ENCODE data around the gene CPM.
A peak's percentile ranks its signal among the peaks of the same experiment; 100 is the strongest.

Gene CPM

GRCh38 chr12:68932961-68933893 is at the start of gene CPM:
TSS of gene CPM (minus strand) at chr12:68933171. CDS start at chr12:68932837, 334 bp downstream.
- DNase-seq, result no peak

- DNase-seq, result no peak
These were observed 48.5 kb upstream of the CPM start for GRCh38 chr12:68981516-68981915.

- DNase-seq, result no peak
These were observed 47.7 kb upstream of the CPM start for GRCh38 chr12:68980476-68981212.

GRCh38 chr12:68978678-68979077 is 45.7 kb upstream of the CPM start:
- no peak for DNase-seq

- no peak for DNase-seq
These were observed 45.1 kb upstream of the CPM start for GRCh38 chr12:68977909-68978610.

- DNase-seq, result no peak
These were observed 44.4 kb upstream of the CPM start for GRCh38 chr12:68977335-68977734.

GRCh38 chr12:68976395-68976841 is 43.4 kb upstream of the CPM start:
- no peak for DNase-seq

- DNase-seq, result no peak
These were observed 42.8 kb upstream of the CPM start for GRCh38 chr12:68975811-68976210.

GRCh38 chr12:68972595-68972994 is 39.6 kb upstream of the CPM start:
- no peak for DNase-seq

- DNase-seq, result peak; percentile 31
These were observed 38.4 kb upstream of the CPM start for GRCh38 chr12:68971404-68971803.

GRCh38 chr12:68970951-68971350 is 38.0 kb upstream of the CPM start:
- no peak for DNase-seq

- no peak for DNase-seq
These were observed 37.3 kb upstream of the CPM start for GRCh38 chr12:68970306-68970705.

GRCh38 chr12:68967046-68967445 is 34.1 kb upstream of the CPM start:
- no peak for DNase-seq

GRCh38 chr12:68963856-68964745 is 31.1 kb upstream of the CPM start:
- DNase-seq, result no peak

GRCh38 chr12:68962877-68963855 is 30.2 kb upstream of the CPM start:
- DNase-seq, result no peak

GRCh38 chr12:68959891-68960464 is 27.0 kb upstream of the CPM start:
- DNase-seq, result no peak

- no peak for DNase-seq
These were observed 26.3 kb upstream of the CPM start for GRCh38 chr12:68959143-68959858.

- no peak for DNase-seq
These were observed 25.4 kb upstream of the CPM start for GRCh38 chr12:68958322-68958721.

GRCh38 chr12:68957273-68957672 is 24.3 kb upstream of the CPM start:
- DNase-seq, result no peak

- no peak for DNase-seq
These were observed 23.5 kb upstream of the CPM start for GRCh38 chr12:68956466-68956865.
